Keratinocyte (primary cell): ENCODE measurements around the gene RHOT1. TPM values are rescaled to one million over a fixed set of nuclear protein-coding genes. Genes with fewer than 3 reads are reported as not detected.

Source experiments
- DNase-seq: peaks from one replicate; pipeline ENCODE4 v3.0.0-alpha.2; 2011; ENCODE audit warnings: low read depth, missing footprints, low spot score
- FAIRE-seq: peaks from 2 replicates; lab custom pipeline; 2011; peaks lifted over from hg19 to GRCh38; lab: Jason Lieb, UNC
- H2AFZ ChIP-seq: 2 replicates; pipeline ENCODE4 v1.6.0; 2012; ENCODE audit warnings: low read length, control low read depth, inconsistent platforms; ENCODE audit not compliant: control insufficient read depth
- H3K27ac ChIP-seq: 2 replicates; pipeline ENCODE4 v1.5.1; 2011; ENCODE audit warnings: low read length; ENCODE audit not compliant: control insufficient read depth, insufficient read depth
- H3K27me3 ChIP-seq: 3 replicates; pipeline ENCODE4 v1.6.0; 2011; ENCODE audit warnings: low read length; ENCODE audit not compliant: control insufficient read depth, insufficient read depth; ENCODE audit errors: extremely low read depth
- H3K36me3 ChIP-seq, 2 experiments: 2 replicates in 1 of 2; 3 replicates in 1 of 2; pipeline ENCODE4 v1.5.1; 2011; ENCODE audit warnings: low read length in 2 of 2, mild to moderate bottlenecking in 1 of 2; ENCODE audit not compliant: control insufficient read depth in 2 of 2, insufficient read depth in 2 of 2; ENCODE audit errors: extremely low read depth in 1 of 2
- H3K4me1 ChIP-seq: 3 replicates; pipeline ENCODE4 v1.5.1; 2011; ENCODE audit warnings: low read length; ENCODE audit not compliant: control insufficient read depth, insufficient read depth; ENCODE audit errors: extremely low read depth
- H3K4me2 ChIP-seq: 3 replicates; pipeline ENCODE4 v1.6.0; 2011; ENCODE audit warnings: low read depth, low read length; ENCODE audit not compliant: control insufficient read depth, insufficient read depth; ENCODE audit errors: extremely low read depth
- H3K4me3 ChIP-seq, 3 experiments: fragments of 200-600 bp in 1 of 3; sonication (generic) in 1 of 3; 2 replicates in 2 of 3; 3 replicates in 1 of 3; pipeline ENCODE4 v1.5.1; 2011 to 2016; ENCODE audit warnings: low read length in 3 of 3, mild to moderate bottlenecking in 3 of 3, control low read depth in 2 of 3, inconsistent platforms in 1 of 3, low read depth in 1 of 3, mixed read lengths in 1 of 3, mixed run types in 1 of 3, moderate library complexity in 1 of 3; ENCODE audit not compliant: control insufficient read depth in 2 of 3, insufficient read depth in 2 of 3; ENCODE audit errors: extremely low read depth in 1 of 3
- H3K79me2 ChIP-seq: 2 replicates; pipeline ENCODE4 v1.6.0; 2012; ENCODE audit warnings: low read length; ENCODE audit not compliant: control insufficient read depth, insufficient read depth
- H3K9ac ChIP-seq: 3 replicates; pipeline ENCODE4 v1.6.0; 2011; ENCODE audit warnings: low read length; ENCODE audit not compliant: control insufficient read depth, insufficient read depth; ENCODE audit errors: extremely low read depth
- H3K9me1 ChIP-seq: 3 replicates; pipeline ENCODE4 v1.6.0; 2011; ENCODE audit warnings: low read length; ENCODE audit not compliant: control insufficient read depth, insufficient read depth; ENCODE audit errors: extremely low read depth
- H3K9me3 ChIP-seq: 2 replicates; pipeline ENCODE4 v1.5.1; 2012; ENCODE audit warnings: low read depth, low read length; ENCODE audit not compliant: control insufficient read depth
- H4K20me1 ChIP-seq: 3 replicates; pipeline ENCODE4 v1.6.0; 2011; ENCODE audit warnings: low read length; ENCODE audit not compliant: control insufficient read depth, insufficient read depth; ENCODE audit errors: extremely low read depth
- EZH2 ChIP-seq: IDR thresholded peaks from one replicate; pipeline ENCODE4 v1.6.1; 2012; ENCODE audit warnings: inconsistent platforms, mild to moderate bottlenecking, low read length, moderate library complexity
- dilution Hi-C: fragments of 300-500 bp; cut with MboI; formaldehyde crosslinking; loops from one replicate; pipeline ENCODE4 v1.7.0; 2020; ENCODE audit warnings: low sequenced_read_pairs; ENCODE audit not compliant: extremely low pct_ligation_motif_present
- polyA plus RNA-seq, 5 experiments: library from polyadenylated mRNA; depleted of rRNA in 3 of 5; stranded (reverse) in 3 of 5; stranded (forward) in 1 of 5; unstranded in 1 of 5; fragments of >200 nt; gene quantifications; 1 replicate in 1 of 5; 2 replicates in 3 of 5; 3 replicates in 1 of 5; pipeline versions ENCODE4 v1.2.1 to v1.2.3, GENCODE V29; 2011 to 2012; ENCODE audit warnings: missing spikeins in 2 of 5, low read depth in 1 of 5, low replicate concordance in 1 of 5
- TF ChIP-seq, protein P1 (sequence below), 3 experiments: IDR thresholded peaks in 1 of 3; conservative IDR thresholded peaks in 1 of 3; optimal IDR thresholded peaks in 1 of 3; 2 replicates in 2 of 3; 3 replicates in 1 of 3; pipeline versions ENCODE3 to v1.5.1; 2011; ENCODE audit warnings: low read length in 3 of 3, mild to moderate bottlenecking in 3 of 3, moderate library complexity in 2 of 3, control low read depth in 1 of 3, inconsistent platforms in 1 of 3; ENCODE audit not compliant: insufficient read depth in 2 of 3; ENCODE audit errors: extremely low read depth in 1 of 3

Gene RHOT1
- polyA plus RNA-seq, 1 donor (not counting 4 experiments of a cell fraction or from before 2014, with no cell fraction given) = 50.4 TPM

DNA sequence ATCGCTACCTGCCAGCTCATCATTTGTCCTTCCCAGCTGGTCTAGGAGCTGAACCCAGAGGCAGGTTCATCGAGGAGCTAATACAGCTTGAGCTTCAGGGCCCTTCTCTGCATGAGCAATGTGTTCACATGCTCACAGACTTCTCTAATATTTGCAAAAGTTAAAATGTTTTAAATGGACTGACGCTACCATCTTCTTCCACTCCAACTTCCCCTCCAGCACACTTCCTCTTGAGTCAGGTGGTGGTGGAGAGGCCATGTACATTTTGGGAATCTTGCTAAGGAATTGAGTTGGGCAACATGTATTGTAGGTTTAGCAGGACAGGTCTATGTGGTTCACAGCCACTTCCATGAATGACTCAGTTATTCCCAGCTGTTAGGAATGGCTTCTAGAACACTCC, 21.6 kb upstream of the RHOT1 start:
- Histone ChIP-seq H3K9me1 (no peaks in the 10 kb centered on the region), H3K9ac (no peak overlapping the region), H3K27ac (no peak overlapping the region), H3K36me3 (no peaks in the 10 kb centered on the region), H4K20me1 (no peaks in the 10 kb centered on the region), H3K9me3 (no peaks in the 10 kb centered on the region), H3K4me3 (no peak overlapping the region), H3K79me2 (no peaks in the 10 kb centered on the region), H3K4me2 (no peak overlapping the region), H3K4me1 (no peaks in the 10 kb centered on the region), H3K27me3 (no peaks in the 10 kb centered on the region), H2AFZ (no peak overlapping the region)
- FAIRE-seq = no peak
- no peak for TF ChIP-seq EZH2
- dilution Hi-C loops = no loop called here
- DNase-seq = no peak

DNA sequence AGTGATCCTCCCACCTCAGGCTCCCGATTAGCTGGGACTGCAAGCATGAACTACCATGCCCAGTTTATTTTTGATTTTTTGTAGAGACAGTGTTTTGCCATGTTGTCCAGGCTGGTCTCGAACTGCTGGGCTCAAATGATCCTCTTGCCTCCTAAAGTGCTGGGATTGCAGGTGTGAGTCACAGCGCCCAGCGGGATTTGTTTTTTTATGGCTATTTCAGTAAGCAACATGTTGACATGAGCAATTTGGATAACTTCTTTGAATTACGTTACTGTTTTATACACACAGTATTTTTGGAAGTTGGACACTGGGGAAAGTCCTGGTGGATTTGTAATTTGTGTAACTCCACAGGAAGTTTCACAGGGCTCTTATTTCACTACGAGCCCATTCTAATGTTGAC, 18.5 kb upstream of the RHOT1 start:
- dilution Hi-C loops = no loop called here
- no peak overlapping the region for H3K4me3 ChIP-seq
- H3K9ac ChIP-seq = no peak overlapping the region
- no peaks in the 10 kb centered on the region for H4K20me1 ChIP-seq
- no peak overlapping the region for H3K27ac ChIP-seq
- H3K4me1 ChIP-seq = peaks cover 12% of the 10 kb centered on the region
- FAIRE-seq = no peak
- TF ChIP-seq, protein P1, sequence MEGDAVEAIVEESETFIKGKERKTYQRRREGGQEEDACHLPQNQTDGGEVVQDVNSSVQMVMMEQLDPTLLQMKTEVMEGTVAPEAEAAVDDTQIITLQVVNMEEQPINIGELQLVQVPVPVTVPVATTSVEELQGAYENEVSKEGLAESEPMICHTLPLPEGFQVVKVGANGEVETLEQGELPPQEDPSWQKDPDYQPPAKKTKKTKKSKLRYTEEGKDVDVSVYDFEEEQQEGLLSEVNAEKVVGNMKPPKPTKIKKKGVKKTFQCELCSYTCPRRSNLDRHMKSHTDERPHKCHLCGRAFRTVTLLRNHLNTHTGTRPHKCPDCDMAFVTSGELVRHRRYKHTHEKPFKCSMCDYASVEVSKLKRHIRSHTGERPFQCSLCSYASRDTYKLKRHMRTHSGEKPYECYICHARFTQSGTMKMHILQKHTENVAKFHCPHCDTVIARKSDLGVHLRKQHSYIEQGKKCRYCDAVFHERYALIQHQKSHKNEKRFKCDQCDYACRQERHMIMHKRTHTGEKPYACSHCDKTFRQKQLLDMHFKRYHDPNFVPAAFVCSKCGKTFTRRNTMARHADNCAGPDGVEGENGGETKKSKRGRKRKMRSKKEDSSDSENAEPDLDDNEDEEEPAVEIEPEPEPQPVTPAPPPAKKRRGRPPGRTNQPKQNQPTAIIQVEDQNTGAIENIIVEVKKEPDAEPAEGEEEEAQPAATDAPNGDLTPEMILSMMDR (optimal IDR thresholded peaks at IDR 0.05 in 1 of 3, IDR thresholded peaks at IDR 0.05 in 1 of 3, conservative IDR thresholded peaks at IDR 0.05 in 1 of 3; ENCODE audit: extremely low read depth in 1 of 3, insufficient read depth in 2 of 3, low read length in 3 of 3) = no peak
- TF ChIP-seq EZH2 = no peak
- no peaks in the 10 kb centered on the region for H3K9me1 ChIP-seq
- no peaks in the 10 kb centered on the region for H3K79me2 ChIP-seq
- H3K9me3 ChIP-seq = no peaks in the 10 kb centered on the region
- H3K36me3 ChIP-seq = no peaks in the 10 kb centered on the region
- H3K27me3 ChIP-seq = no peaks in the 10 kb centered on the region
- no peak for DNase-seq
- no peak overlapping the region for H3K4me2 ChIP-seq
- H2AFZ ChIP-seq = no peak overlapping the region
